ENCODE data around the gene PKN2.
"Not testable (repeated sequence)": the region's sequence is repeated elsewhere in the genome, so short reads cannot be mapped to it uniquely, and the experiment has no call there.

PKN2 gene

GRCh38 chr1:88825721-88826120 is 141.6 kb downstream of the PKN2 start:
- Histone ChIP-seq H3K27me3 (ENCODE audit: control insufficient read depth, insufficient read depth, low read length) (no peaks in the 10 kb centered on the region), H3K27ac (ENCODE audit: low read depth, low read length) (no peak overlapping the region), H3K4me3 (ENCODE audit: low read depth, low read length) (no peak overlapping the region), H3K36me3 (ENCODE audit: control insufficient read depth, insufficient read depth, low read length) (peaks cover 43% of the 10 kb centered on the region), H3K9me3 (ENCODE audit: control insufficient read depth, insufficient read depth, low read length) (no peaks in the 10 kb centered on the region), H3K9ac (ENCODE audit: low read depth, low read length) (no peak overlapping the region), H3K4me1 (ENCODE audit: control insufficient read depth, insufficient read depth, low read length) (peaks cover 6% of the 10 kb centered on the region)

- Histone ChIP-seq H3K4me3 (ENCODE audit: low read depth, low read length) (no peak overlapping the region), H3K27ac (ENCODE audit: low read depth, low read length) (no peak overlapping the region), H3K4me1 (ENCODE audit: control insufficient read depth, insufficient read depth, low read length) (0 out of 2 replicates have a peak, but pooled peaks cover 3% of the 10 kb centered on the region), H3K9ac (ENCODE audit: low read depth, low read length) (no peak overlapping the region), H3K9me3 (ENCODE audit: control insufficient read depth, insufficient read depth, low read length) (no peaks in the 10 kb centered on the region), H3K36me3 (ENCODE audit: control insufficient read depth, insufficient read depth, low read length) (no peaks in the 10 kb centered on the region), H3K27me3 (ENCODE audit: control insufficient read depth, insufficient read depth, low read length) (no peaks in the 10 kb centered on the region)
Measured at GRCh38 chr1:88847643-88848042, 163.6 kb downstream of the PKN2 start.

- H3K9me3 ChIP-seq (ENCODE audit: control insufficient read depth, insufficient read depth, low read length), result no peaks in the 10 kb centered on the region
- no peak overlapping the region for H3K4me3 ChIP-seq (ENCODE audit: low read depth, low read length)
- no peak overlapping the region for H3K27ac ChIP-seq (ENCODE audit: low read depth, low read length)
- H3K27me3 ChIP-seq (ENCODE audit: control insufficient read depth, insufficient read depth, low read length), result no peaks in the 10 kb centered on the region
- H3K4me1 ChIP-seq (ENCODE audit: control insufficient read depth, insufficient read depth, low read length), result 0 out of 2 replicates have a peak, but pooled peaks cover 3% of the 10 kb centered on the region
- no peak overlapping the region for H3K9ac ChIP-seq (ENCODE audit: low read depth, low read length)
- peaks cover 20% of the 10 kb centered on the region for H3K36me3 ChIP-seq (ENCODE audit: control insufficient read depth, insufficient read depth, low read length)
Measured at GRCh38 chr1:88851303-88852063, 167.4 kb downstream of the PKN2 start.

GRCh38 chr1:88867743-88868521 is 183.9 kb downstream of the PKN2 start:
- Histone ChIP-seq H3K27ac (ENCODE audit: low read depth, low read length) (no peak overlapping the region), H3K9me3 (ENCODE audit: control insufficient read depth, insufficient read depth, low read length) (no peaks in the 10 kb centered on the region), H3K4me1 (ENCODE audit: control insufficient read depth, insufficient read depth, low read length) (no peaks in the 10 kb centered on the region), H3K36me3 (ENCODE audit: control insufficient read depth, insufficient read depth, low read length) (peaks cover 4% of the 10 kb centered on the region; the same call in 1 of the 2 replicates), H3K27me3 (ENCODE audit: control insufficient read depth, insufficient read depth, low read length) (no peaks in the 10 kb centered on the region), H3K4me3 (ENCODE audit: low read depth, low read length) (no peak overlapping the region), H3K9ac (ENCODE audit: low read depth, low read length) (no peak overlapping the region)

- H3K9me3 ChIP-seq (ENCODE audit: control insufficient read depth, insufficient read depth, low read length); H3K4me3 ChIP-seq (ENCODE audit: low read depth, low read length); H3K36me3 ChIP-seq (ENCODE audit: control insufficient read depth, insufficient read depth, low read length); H3K27me3 ChIP-seq (ENCODE audit: control insufficient read depth, insufficient read depth, low read length); H3K4me1 ChIP-seq (ENCODE audit: control insufficient read depth, insufficient read depth, low read length); H3K27ac ChIP-seq (ENCODE audit: low read depth, low read length); H3K9ac ChIP-seq (ENCODE audit: low read depth, low read length): not testable (repeated sequence)
Measured at GRCh38 chr1:88869644-88870043, 185.6 kb downstream of the PKN2 start.

- Histone ChIP-seq H3K27ac (ENCODE audit: low read depth, low read length) (no peak overlapping the region), H3K9ac (ENCODE audit: low read depth, low read length) (no peak overlapping the region), H3K4me1 (ENCODE audit: control insufficient read depth, insufficient read depth, low read length) (no peaks in the 10 kb centered on the region), H3K4me3 (ENCODE audit: low read depth, low read length) (no peak overlapping the region), H3K36me3 (ENCODE audit: control insufficient read depth, insufficient read depth, low read length) (no peaks in the 10 kb centered on the region), H3K27me3 (ENCODE audit: control insufficient read depth, insufficient read depth, low read length) (no peaks in the 10 kb centered on the region), H3K9me3 (ENCODE audit: control insufficient read depth, insufficient read depth, low read length) (no peaks in the 10 kb centered on the region)
Measured at GRCh38 chr1:88873737-88874349, 189.8 kb downstream of the PKN2 start.

GRCh38 chr1:88875595-88875994 is 191.5 kb downstream of the PKN2 start:
- H3K36me3 ChIP-seq (ENCODE audit: control insufficient read depth, insufficient read depth, low read length), result peaks cover 5% of the 10 kb centered on the region; the same call in 1 of the 2 replicates

GRCh38 chr1:88876573-88877365 is 192.7 kb downstream of the PKN2 start:
- Histone ChIP-seq H3K9me3 (ENCODE audit: control insufficient read depth, insufficient read depth, low read length) (no peaks in the 10 kb centered on the region), H3K4me1 (ENCODE audit: control insufficient read depth, insufficient read depth, low read length) (no peaks in the 10 kb centered on the region), H3K27ac (ENCODE audit: low read depth, low read length) (no peak overlapping the region), H3K9ac (ENCODE audit: low read depth, low read length) (no peak overlapping the region), H3K4me3 (ENCODE audit: low read depth, low read length) (no peak overlapping the region), H3K36me3 (ENCODE audit: control insufficient read depth, insufficient read depth, low read length) (peaks cover 11% of the 10 kb centered on the region), H3K27me3 (ENCODE audit: control insufficient read depth, insufficient read depth, low read length) (no peaks in the 10 kb centered on the region)

More at GRCh38 chr1:88875595-88875994, 191.5 kb downstream of the PKN2 start:
- H3K27me3 ChIP-seq (ENCODE audit: control insufficient read depth, insufficient read depth, low read length), result no peaks in the 10 kb centered on the region
- H3K9me3 ChIP-seq (ENCODE audit: control insufficient read depth, insufficient read depth, low read length), result no peaks in the 10 kb centered on the region
- H3K27ac ChIP-seq (ENCODE audit: low read depth, low read length), result no peak overlapping the region
- no peaks in the 10 kb centered on the region for H3K4me1 ChIP-seq (ENCODE audit: control insufficient read depth, insufficient read depth, low read length)
- no peak overlapping the region for H3K9ac ChIP-seq (ENCODE audit: low read depth, low read length)
- H3K4me3 ChIP-seq (ENCODE audit: low read depth, low read length), result no peak overlapping the region

- Histone ChIP-seq H3K4me3 (ENCODE audit: low read depth, low read length) (no peak overlapping the region), H3K36me3 (ENCODE audit: control insufficient read depth, insufficient read depth, low read length) (peaks cover 13% of the 10 kb centered on the region), H3K4me1 (ENCODE audit: control insufficient read depth, insufficient read depth, low read length) (no peaks in the 10 kb centered on the region), H3K27ac (ENCODE audit: low read depth, low read length) (no peak overlapping the region), H3K9ac (ENCODE audit: low read depth, low read length) (no peak overlapping the region), H3K27me3 (ENCODE audit: control insufficient read depth, insufficient read depth, low read length) (no peaks in the 10 kb centered on the region), H3K9me3 (ENCODE audit: control insufficient read depth, insufficient read depth, low read length) (no peaks in the 10 kb centered on the region)
Measured at GRCh38 chr1:88877382-88877825, 193.3 kb downstream of the PKN2 start.

GRCh38 chr1:88877911-88878310 is 193.8 kb downstream of the PKN2 start:
- Histone ChIP-seq H3K36me3 (ENCODE audit: control insufficient read depth, insufficient read depth, low read length) (peaks cover 17% of the 10 kb centered on the region), H3K27me3 (ENCODE audit: control insufficient read depth, insufficient read depth, low read length) (no peaks in the 10 kb centered on the region), H3K27ac (ENCODE audit: low read depth, low read length) (no peak overlapping the region), H3K9ac (ENCODE audit: low read depth, low read length) (no peak overlapping the region), H3K9me3 (ENCODE audit: control insufficient read depth, insufficient read depth, low read length) (no peaks in the 10 kb centered on the region), H3K4me1 (ENCODE audit: control insufficient read depth, insufficient read depth, low read length) (no peaks in the 10 kb centered on the region), H3K4me3 (ENCODE audit: low read depth, low read length) (no peak overlapping the region)

Measured in HUES48 (cell line).